C4-2B (cell line): ENCODE data around the gene POMP.

Experiments
- H3K27ac ChIP-seq: fragments of 450-650 bp; 2 replicates; pipeline ENCODE4 v1.5.1; 2017
- ZFX ChIP-seq: fragments of 450-650 bp; IDR thresholded peaks from 2 replicates; pipeline ENCODE4 v1.6.1; 2017
- TF ChIP-seq, protein P1 (sequence below): fragments of 450-650 bp; conservative IDR thresholded peaks from 2 replicates; pipeline ENCODE4 v1.5.1; 2017; ENCODE audit warnings: mild to moderate bottlenecking

The POMP gene

DNA sequence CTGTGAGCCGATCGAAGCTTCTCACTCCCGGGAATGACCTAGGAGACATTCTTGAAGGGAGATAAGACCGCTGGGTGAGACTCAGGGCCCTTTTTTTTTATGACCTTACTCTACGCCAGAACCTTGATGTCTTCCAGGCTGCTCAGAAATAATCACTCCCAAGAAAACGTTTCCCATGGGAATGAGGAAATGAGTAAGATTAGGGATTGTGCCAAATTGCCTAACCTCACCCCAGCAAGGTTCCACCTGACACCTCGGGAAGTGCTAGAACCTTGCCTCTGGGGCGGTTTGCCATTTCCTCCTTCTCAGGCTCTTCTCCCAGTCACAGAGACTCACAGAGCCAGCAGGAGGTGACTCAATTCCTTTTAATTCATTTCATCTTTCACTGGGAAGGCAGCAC, 57.6 kb downstream of the POMP start:
- TF ChIP-seq, protein P1, sequence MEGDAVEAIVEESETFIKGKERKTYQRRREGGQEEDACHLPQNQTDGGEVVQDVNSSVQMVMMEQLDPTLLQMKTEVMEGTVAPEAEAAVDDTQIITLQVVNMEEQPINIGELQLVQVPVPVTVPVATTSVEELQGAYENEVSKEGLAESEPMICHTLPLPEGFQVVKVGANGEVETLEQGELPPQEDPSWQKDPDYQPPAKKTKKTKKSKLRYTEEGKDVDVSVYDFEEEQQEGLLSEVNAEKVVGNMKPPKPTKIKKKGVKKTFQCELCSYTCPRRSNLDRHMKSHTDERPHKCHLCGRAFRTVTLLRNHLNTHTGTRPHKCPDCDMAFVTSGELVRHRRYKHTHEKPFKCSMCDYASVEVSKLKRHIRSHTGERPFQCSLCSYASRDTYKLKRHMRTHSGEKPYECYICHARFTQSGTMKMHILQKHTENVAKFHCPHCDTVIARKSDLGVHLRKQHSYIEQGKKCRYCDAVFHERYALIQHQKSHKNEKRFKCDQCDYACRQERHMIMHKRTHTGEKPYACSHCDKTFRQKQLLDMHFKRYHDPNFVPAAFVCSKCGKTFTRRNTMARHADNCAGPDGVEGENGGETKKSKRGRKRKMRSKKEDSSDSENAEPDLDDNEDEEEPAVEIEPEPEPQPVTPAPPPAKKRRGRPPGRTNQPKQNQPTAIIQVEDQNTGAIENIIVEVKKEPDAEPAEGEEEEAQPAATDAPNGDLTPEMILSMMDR: no peak
- TF ChIP-seq ZFX: no peak

DNA sequence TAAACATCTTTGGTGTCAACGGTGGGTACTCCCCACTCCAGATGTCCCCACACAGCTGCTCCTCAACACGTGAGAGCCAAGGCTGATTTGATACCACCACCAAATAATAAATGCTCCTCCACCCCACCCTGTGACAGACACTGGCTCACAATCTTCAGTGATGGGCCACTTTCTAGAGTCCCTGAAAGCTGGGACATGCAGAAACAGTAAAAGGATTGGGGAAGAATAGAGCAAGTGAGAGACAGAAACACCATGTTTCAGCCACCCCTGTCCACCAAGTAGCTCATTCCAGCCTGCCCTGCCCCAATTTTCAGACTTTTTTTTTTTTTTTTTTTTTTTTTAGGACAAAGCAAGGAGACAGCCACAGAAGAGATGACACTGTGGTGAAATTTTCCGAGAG, 58.2 kb downstream of the POMP start:
- no peak overlapping the region for H3K27ac ChIP-seq

More for the DNA sequence above, 57.6 kb downstream of the POMP start:
- H3K27ac ChIP-seq: no peak overlapping the region

DNA sequence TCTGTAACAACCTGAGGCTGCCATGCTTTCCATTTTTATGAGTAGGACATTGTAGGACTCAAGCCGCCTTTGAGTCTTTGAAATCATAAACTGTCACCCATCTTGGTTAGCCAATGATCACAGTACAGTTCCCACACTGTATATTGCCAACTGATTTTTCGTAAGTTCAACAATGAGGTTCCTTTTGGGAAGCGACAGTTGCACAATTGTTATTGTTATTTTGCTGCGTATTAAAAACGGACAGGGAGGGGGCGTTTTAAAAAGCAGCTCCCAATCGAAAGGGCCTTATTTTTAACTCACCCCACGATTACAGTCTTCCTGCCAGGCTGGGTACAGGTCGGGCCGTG, 59.2 kb downstream of the POMP start:
- H3K27ac ChIP-seq: no peak overlapping the region
- no peak for TF ChIP-seq ZFX
- TF ChIP-seq, protein P1: no peak

More for the DNA sequence above, 58.2 kb downstream of the POMP start:
- no peak for TF ChIP-seq ZFX
- TF ChIP-seq, protein P1: no peak

DNA sequence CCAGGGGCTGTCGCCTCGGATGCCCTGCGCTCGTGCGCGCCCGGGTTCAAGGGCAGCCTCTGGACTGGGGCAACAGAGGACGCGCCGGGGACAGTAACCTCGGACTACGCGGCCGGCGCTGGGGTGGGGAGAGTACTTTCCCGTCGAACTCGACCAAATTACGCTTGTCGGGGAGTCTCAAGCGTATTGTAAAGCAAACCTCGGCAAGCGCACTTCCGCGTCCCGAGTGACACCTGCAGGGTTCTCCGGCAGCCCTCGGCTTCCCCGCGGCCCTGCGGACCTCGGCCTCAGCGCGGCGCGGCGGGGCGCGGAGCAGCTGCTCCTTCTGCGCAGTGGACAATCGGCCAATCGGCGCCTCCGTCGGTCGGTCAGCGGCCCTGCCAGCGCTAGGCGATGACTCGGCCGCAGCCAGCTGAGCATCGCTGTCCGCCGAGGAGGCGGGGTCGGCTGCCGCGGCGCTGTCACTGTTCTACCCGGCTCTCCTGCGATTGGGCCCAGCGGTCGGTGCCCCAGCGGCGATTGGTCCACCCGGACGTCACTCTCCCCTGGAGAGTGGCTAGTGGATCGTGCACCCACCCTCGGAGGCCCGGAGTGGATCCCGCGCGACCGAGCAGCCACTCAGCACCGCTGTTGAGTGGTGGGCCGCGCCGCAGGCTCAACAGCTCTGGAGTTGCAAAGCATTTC, 59.8 kb downstream of the POMP start, which contains the start of gene SLC46A3:
Gene SLC46A3, minus strand, starts transcription at position 428 of the 684 bp plus-strand sequence. CDS start 972 bp downstream, outside the sequence.
- no peak for TF ChIP-seq ZFX
- TF ChIP-seq, protein P1: no peak
- no peak within 1 kb of the TSS for H3K27ac ChIP-seq

DNA sequence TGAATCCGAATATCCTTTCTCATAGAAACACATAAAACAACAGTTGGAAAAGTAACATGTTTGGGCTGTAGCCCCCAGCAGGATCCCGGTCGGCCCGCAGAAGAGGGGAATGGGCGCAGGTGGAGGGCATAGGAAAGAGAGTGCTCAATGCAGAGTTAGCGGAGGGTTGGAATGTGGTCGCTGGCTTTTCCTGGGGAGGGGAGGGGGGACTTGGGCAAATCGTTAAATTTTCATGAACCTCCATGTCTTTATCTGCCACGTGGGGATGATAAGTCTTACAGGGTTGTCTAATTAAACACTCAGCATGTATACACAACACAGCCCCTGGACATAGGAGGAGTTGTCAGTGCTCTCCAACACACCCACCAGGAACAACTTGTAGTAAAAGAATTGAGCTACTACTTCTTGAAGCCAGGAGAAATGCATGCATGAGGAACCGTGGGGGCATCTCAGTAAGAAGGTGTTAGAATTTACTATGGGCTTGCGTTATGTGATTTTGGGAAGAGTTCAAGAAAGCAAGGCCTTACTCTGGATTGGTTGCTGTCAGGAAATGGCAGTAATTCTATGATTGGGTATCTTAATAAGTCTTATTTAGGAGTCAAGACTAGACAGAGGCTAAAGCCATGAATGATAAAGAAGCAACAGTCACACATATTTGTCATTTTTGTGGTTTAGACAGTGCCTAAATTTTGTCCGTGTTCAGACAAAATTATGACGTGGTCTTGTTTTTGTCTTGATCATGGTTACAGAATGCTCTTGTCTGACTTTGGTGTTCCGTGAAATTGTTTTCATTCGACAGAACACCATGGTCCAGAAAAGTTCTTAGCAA, 60.5 kb downstream of the POMP start:
- no peak for TF ChIP-seq ZFX
- TF ChIP-seq, protein P1: no peak
- no peak overlapping the region for H3K27ac ChIP-seq

DNA sequence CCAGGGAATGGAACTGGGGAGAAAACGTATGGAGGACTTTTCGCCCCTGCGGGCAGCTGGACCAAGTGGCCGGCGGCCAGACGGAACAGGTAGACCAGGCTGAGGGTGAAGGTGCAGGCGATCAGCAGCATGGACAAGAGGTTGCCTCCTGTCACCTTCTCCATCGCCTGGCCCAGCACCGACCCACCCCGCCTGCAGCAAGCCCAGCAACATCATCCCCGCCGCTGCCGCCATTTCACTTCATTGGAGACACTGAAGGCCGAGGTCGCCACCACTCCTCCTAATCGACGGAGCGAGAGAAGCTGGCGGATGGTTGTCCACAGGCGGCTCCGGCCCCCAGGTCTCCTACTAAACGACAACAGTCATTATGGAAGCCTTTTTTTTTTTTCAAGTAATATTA, 64.9 kb downstream of the POMP start:
- no peak overlapping the region for H3K27ac ChIP-seq
- no peak for TF ChIP-seq ZFX
- TF ChIP-seq, protein P1: no peak

DNA sequence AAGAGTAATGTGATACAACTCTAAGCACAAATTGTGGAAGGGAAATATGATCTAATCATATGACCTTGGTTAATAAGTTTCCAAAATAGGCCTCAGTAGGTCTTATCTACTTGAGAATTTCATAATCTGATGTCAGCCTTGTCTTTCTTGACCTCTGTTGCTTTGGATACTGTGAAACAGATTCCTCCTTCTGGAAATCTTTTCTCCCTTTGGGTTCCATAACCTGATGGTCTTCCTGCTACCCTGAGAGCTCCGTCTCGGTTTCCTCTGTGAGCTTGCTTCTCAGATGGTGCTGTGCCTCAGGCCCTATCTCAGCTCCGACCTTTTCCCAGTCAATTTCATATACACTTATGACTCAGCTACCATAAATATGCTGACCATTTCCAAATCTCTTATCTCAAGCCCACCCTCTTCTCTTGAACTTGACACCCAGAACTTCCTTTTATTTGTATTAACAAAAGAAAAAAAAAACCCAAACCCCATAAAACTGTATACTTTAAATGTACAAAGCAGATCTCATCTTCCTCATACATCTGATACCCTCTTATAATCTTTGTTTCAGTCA, 66.2 kb downstream of the POMP start:
- 0 out of 2 replicates have a peak, but pooled peaks have one; percentile 14 for TF ChIP-seq ZFX
- TF ChIP-seq, protein P1: no peak
- no peak overlapping the region for H3K27ac ChIP-seq
